GM18498 (cell line): ENCODE data around the gene DCHS2.

ENCODE experiments used
- ATAC-seq: cut with Tn5 transposase; IDR thresholded peaks from one replicate; pipeline ENCODE4 v1.9.1; 2021; ENCODE audit warnings: mild to moderate bottlenecking, moderate library complexity; ENCODE audit not compliant: unreplicated experiment

DCHS2 gene, protein sequence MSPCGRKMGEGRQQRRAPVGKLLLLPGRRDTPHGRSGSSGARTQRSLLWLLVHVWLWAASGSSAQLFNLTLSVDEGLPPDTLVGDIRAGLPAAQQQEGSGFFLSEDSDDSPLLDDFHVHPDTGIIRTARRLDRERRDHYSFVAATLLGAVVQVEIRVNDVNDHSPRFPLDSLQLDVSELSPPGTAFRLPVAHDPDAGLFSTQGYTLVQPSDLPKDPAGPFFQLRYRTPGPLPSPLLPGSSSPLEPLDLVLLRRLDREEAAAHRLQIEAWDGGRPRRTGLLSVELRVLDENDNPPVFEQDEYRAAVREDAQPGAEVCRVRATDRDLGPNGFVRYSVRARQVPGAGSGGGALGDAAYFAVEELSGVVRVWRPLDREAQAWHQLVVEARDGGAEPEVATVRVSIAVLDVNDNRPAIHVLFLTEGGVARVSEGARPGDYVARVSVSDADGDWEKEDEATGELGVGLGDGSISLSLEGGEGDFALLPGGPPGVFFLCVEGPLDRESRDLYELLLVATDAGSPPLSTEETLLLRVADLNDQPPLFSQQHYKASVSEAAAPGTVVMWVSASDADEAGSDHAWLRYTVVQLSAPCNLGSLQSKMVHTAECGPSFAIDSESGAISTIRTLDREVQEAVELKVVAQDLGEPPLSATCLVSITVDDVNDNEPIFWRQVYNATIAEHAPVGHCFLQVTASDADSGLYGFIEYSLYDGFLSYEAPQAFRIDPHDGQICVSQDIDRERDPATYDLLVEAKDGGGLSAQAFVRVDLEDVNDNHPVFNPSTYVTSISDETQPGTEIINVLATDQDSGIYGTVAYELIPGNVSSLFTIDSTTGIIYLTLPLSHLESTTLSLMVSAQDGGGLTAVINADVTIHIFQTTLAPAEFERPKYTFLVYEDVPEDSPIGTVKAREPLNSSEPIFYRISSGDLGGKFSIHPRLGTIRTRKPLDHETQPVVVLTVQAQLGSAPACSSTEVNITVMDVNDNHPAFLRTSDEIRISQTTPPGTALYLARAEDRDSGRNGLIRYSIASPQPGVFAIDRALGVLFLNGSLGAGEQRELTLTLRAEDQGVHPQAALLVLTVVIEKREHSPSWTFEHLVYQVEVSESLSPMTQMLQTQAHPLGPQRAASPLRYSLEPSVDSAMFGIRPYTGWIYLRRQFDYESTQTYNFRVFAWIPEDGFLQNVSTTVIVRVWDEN (N-terminal part only)

DNA sequence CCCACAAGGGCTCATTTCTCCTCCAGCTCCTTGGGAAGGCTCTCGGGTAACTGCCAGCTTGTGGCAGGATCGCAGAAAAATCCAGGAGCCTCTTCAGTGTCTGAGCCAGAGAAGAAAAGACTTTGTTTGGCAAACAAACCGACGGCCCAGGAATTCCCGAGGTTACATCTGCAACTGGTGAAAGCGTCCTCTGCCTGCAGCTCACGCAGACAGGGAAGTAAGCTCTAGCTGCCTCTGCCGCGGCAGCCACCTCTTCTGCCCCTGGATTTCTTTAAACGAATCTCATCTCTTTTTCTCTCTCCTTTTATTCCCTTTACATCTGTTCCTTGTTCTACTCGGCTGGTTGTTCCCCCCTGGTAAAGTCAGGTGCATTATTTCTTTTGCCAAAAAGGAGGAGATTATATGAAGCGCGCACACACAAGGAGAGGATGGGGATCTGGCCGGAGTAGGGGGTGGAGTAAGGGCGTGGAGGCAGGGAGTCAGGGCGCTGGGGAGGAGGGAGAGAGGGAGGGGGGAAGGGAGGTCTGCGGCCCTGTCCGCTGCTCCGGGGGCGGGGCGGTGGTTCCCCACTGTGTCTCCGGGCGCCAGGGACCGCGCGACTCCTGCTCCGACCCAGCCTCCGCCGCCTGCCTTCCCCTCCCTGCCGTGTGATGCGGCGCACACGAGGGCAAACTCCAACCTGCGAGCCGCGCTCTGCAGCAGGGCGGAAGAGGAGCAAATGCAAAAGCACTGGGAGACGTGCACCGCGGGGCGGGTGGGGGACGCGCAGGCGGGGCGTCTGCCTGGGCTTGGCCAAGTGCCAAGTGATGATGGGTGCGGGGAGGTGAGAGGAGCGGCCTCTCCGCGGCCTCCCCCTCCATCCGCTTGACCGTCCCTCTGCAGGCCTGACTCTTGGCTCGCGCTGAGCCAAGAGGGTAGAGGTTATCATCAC is at the start of gene DCHS2:
Gene DCHS2, minus strand, starts transcription at position 459 of the 931 bp plus-strand sequence. Its CDS starts 444 bp downstream, at position 15.
- peak; percentile 71 for ATAC-seq

- ATAC-seq, result no peak
These were observed 42.7 kb upstream of the DCHS2 start for GRCh38 chr4:154534296-154534695.

GRCh38 chr4:154529728-154530519 is 38.3 kb upstream of the DCHS2 start:
- no peak for ATAC-seq

DNA sequence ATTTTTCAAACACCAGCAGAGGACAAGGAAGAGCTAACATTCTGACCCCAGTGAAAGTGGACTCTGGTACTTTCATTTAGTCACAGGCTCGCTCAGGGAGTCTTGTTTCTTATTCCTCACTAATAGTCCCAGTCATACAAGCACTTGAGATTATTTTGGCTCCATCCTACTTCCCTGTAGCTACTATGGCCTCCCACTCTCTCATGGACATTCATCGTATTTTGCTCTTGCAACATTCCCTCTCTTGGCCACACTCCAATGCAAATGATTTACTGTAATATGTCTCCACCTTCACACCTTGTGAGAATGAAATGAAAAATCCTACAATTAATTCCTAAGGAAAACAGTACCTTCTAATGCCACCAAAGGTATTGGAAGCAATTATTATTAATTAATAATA is 37.3 kb upstream of the DCHS2 start:
- ATAC-seq, result no peak

GRCh38 chr4:154527308-154527707 is 35.7 kb upstream of the DCHS2 start:
- no peak for ATAC-seq

- no peak for ATAC-seq
These were observed 34.6 kb upstream of the DCHS2 start for GRCh38 chr4:154526151-154526550.

GRCh38 chr4:154521607-154522006 is 30.0 kb upstream of the DCHS2 start:
- ATAC-seq, result no peak

DNA sequence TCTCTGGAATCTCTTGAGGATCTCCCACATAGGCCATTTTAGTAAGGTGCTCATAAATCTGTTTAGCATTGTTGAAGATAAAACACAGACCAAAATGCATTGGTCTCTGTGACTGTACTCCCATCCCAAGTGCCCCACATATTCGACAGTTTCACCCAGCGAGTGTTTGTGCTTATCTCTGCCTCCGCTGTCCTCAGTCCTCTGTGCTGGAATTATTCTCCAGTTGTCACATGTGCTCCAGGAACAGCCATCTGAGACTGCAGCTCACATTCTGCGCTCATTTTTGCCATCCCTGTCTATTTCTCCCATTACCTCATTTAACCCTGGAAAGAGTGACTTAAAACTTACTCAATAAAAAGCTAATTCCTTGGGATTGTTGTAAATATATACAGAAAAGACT is 27.6 kb upstream of the DCHS2 start:
- no peak for ATAC-seq

- ATAC-seq, result no peak
These were observed 26.0 kb upstream of the DCHS2 start for GRCh38 chr4:154517591-154517990.

DNA sequence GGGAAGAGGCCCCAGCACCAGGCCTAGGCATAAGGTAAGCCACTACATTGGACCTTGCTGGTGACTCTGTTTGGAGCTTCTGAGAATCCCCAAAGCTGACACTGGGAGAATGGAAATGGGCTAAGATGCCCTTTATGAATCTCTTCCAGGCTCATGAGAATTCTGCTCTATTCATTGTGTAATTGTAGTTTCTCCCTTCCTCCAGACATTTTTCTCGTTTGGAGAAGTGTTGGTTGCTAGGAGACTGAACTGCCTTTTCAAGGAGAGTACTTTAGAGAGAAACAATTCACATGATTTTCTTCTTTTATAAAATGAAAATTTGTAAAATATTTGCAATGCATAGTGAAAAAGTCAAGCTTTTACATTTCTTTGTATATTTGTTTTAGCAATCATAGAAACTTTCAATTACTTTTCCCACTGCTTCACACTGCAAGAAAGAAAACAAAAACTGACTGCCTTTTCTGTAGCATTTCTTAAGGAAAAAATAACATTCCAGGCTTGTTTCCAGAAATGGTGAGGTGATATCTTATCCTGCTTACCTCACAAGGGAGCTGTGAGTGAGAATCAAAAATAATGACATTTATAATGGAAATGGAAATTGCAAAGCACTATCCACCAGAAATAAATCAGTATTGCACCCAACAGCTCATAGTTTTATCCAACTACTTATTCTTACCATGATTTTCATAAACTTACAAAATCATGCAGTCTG is 24.9 kb upstream of the DCHS2 start:
- ATAC-seq, result no peak

DNA sequence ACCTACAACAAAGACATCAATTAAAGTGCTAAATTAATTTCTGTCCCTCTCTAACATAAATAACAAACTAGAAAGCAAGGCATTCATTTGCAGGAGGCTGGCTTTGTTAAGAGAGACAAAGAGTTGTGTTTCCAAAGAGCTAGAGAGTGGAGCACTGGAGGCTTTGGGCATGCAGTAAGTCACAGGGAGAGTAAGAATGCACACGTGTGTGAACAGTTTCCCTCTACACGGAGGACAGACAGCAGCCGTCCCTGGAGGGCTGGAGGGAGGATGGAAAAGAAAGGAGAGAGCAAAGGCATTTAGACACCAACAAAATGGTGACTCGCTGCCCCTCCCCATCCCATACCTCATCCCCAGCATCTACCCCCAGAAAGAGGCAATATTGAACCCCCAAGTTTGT is 20.4 kb upstream of the DCHS2 start:
- no peak for ATAC-seq

DNA sequence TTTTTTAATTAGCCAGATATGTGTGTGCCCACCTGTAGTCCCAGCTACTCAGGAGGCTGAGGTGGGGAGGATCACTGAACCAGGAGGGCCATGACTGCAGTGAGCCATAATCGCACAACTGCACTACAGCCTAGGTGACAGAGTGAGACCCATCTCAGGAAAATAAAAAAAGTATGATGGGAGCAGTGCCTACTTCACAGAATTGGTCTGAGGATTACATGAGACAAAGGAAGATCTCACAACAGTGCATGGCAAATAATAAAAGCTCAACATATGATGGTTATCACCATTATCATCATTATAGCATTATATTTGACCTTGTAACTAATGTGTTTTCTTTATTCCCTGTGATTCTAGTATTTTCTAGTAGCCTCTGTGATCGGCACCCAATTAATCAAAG is 19.9 kb upstream of the DCHS2 start:
- no peak for ATAC-seq

GRCh38 chr4:154507156-154507555 is 15.6 kb upstream of the DCHS2 start:
- ATAC-seq, result no peak

GRCh38 chr4:154506253-154506652 is 14.7 kb upstream of the DCHS2 start:
- peak; percentile 58 for ATAC-seq

- no peak for ATAC-seq
These were observed 12.0 kb upstream of the DCHS2 start for GRCh38 chr4:154503598-154503997.

- ATAC-seq, result no peak
These were observed 10.5 kb upstream of the DCHS2 start for GRCh38 chr4:154502111-154502510.

GRCh38 chr4:154497889-154498288 is 6.3 kb upstream of the DCHS2 start:
- no peak for ATAC-seq

DNA sequence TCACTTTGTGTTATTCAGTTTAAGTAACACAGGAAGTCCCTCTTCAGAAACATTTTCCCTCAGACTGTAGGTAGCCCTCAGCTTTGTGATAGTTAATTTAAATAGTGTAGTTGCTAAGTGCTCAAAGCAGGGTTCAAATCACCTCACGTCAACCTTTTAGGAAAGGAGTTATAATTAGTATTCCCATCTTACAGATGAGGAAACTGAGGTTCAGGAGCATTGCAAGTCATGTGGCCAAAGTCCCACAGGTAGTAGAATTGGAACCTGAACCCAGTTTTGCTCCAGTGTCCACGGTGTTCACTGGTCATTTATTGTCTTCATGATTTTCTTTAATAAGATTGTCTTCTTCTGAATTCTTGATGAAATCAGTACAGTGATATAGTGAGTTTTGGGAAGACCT is 4.3 kb upstream of the DCHS2 start:
- ATAC-seq, result no peak

DNA sequence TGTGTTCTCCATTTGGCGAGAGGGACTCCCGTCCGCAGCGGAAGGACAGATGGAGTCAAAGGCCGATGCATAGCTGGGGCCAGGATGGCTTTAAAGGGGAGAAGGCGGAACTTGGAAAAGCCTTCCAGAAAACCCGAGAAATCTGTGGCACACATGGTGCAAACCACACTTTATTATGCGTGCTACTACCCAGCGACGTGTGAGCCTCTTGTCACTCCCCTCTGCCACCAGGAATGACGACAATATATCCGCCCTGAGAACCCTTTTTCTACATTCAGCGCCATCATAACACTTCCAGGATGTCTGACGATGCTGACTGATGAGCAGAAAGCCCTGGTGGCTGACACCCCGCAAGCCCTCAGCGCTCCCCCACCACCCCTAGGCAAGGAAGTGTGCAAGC is 689 bp upstream of the DCHS2 start:
- ATAC-seq, result peak; percentile 1
